ENCODE data around the gene COL23A1.

The COL23A1 gene

GRCh38 chr5:178247481-178248456, 342.4 kb downstream of the COL23A1 start:
- DNase-seq = no peak

GRCh38 chr5:178246624-178247279, 343.4 kb downstream of the COL23A1 start:
- DNase-seq = no peak

GRCh38 chr5:178245389-178245788, 344.8 kb downstream of the COL23A1 start:
- no peak for DNase-seq

GRCh38 chr5:178244576-178244975, 345.6 kb downstream of the COL23A1 start:
- no peak for DNase-seq

- DNase-seq = no peak
These were observed 347.8 kb downstream of the COL23A1 start for GRCh38 chr5:178242416-178242815.

GRCh38 chr5:178241688-178242231, 348.4 kb downstream of the COL23A1 start:
- DNase-seq = no peak

- DNase-seq = no peak
These were observed 348.9 kb downstream of the COL23A1 start for GRCh38 chr5:178241231-178241663.

GRCh38 chr5:178240766-178241165, 349.4 kb downstream of the COL23A1 start:
- no peak for DNase-seq

GRCh38 chr5:178240341-178240741, 349.9 kb downstream of the COL23A1 start:
- DNase-seq = no peak

- peak; percentile 48 for DNase-seq
These were observed 350.4 kb downstream of the COL23A1 start for GRCh38 chr5:178239626-178240301.

- DNase-seq = peak; percentile 51
These were observed 351.2 kb downstream of the COL23A1 start for GRCh38 chr5:178238711-178239592.

- no peak for DNase-seq
These were observed 351.9 kb downstream of the COL23A1 start for GRCh38 chr5:178238313-178238635.

GRCh38 chr5:178237431-178238312, 352.5 kb downstream of the COL23A1 start:
- no peak for DNase-seq

- DNase-seq = no peak
These were observed 353.5 kb downstream of the COL23A1 start for GRCh38 chr5:178236679-178237078.

GRCh38 chr5:178236126-178236525, 354.1 kb downstream of the COL23A1 start:
- no peak for DNase-seq

GRCh38 chr5:178235588-178235974, 354.6 kb downstream of the COL23A1 start:
- DNase-seq = no peak

GRCh38 chr5:178234750-178235587, 355.2 kb downstream of the COL23A1 start:
- DNase-seq = peak; percentile 74

- DNase-seq = no peak
These were observed 356.0 kb downstream of the COL23A1 start for GRCh38 chr5:178234121-178234749.

GRCh38 chr5:178232920-178233429, 357.2 kb downstream of the COL23A1 start:
- DNase-seq = no peak

Data from activated CD4-positive, CD25-positive, alpha-beta regulatory T cell treated with anti-CD3 and anti-CD28 coated beads, Interleukin-2, amount 50 U/mL, for 72 hours (primary cell).